Activated naive CD8-positive, alpha-beta T cell treated with anti-CD3 and anti-CD28 coated beads, Interleukin-2, amount 10 ng/mL, durations not matched to agents 7 days and 5 days (primary cell): ENCODE data around the gene FBXW7. TPM values are rescaled to one million over a fixed set of nuclear protein-coding genes. Genes with fewer than 3 reads are reported as not detected.
A peak's percentile ranks its signal among the peaks of the same experiment; 100 is the strongest.

ENCODE experiments used
- ATAC-seq: fragments of 150-1000 bp; cut with Tn5 transposase; one replicate; pipeline ENCODE4 v1.10.0; 2021; ENCODE audit warnings: low read depth, moderate library complexity
- POLR2A ChIA-PET: fragments of 350-600 bp; sonication (Branson Sonifier 250); formaldehyde crosslinking; loops from one replicate; lab custom pipeline; 2021; ENCODE audit warnings: antibody characterized with exemption; lab: Charles Lee
- DNase-seq: peaks from one replicate; pipeline ENCODE4 v3.0.0; 2021
- H3K27ac Mint-ChIP-seq: one replicate; pipeline ENCODE4 v1.8.0; 2022; ENCODE audit warnings: mild to moderate bottlenecking, mixed read lengths
- H3K27me3 Mint-ChIP-seq: one replicate; pipeline ENCODE4 v1.8.0; 2022; ENCODE audit warnings: mild to moderate bottlenecking, moderate library complexity, mixed read lengths
- H3K36me3 Mint-ChIP-seq: one replicate; pipeline ENCODE4 v1.8.0; 2021; ENCODE audit warnings: mild to moderate bottlenecking, mixed read lengths
- H3K4me1 Mint-ChIP-seq: one replicate; pipeline ENCODE4 v1.8.0; 2021; ENCODE audit warnings: mixed read lengths
- H3K4me3 Mint-ChIP-seq: one replicate; pipeline ENCODE4 v1.8.0; 2022; ENCODE audit warnings: mild to moderate bottlenecking, moderate library complexity, mixed read lengths
- H3K9me3 Mint-ChIP-seq: one replicate; pipeline ENCODE4 v1.8.0; 2021; ENCODE audit warnings: mixed read lengths
- total RNA-seq, 2 experiments: library from RNA; stranded (reverse); gene quantifications; one replicate each; pipeline ENCODE4 v1.2.3, GENCODE V29; 2021

Gene FBXW7
- total RNA-seq, 2 experiments from 2014 or later = 80.2 to 91.2 TPM

- POLR2A ChIA-PET = no interaction called here
- Mint-ChIP-seq H3K27me3 (no peaks in the 10 kb centered on the region), H3K4me3 (no peak overlapping the region), H3K36me3 (no peaks in the 10 kb centered on the region), H3K4me1 (peaks cover 1% of the 10 kb centered on the region), H3K9me3 (peaks cover 1% of the 10 kb centered on the region), H3K27ac (no peak overlapping the region)
- ATAC-seq = no peak
- DNase-seq = no peak
These were observed 229.4 kb downstream of the FBXW7 start for GRCh38 chr4:152306541-152306940.

GRCh38 chr4:152304220-152304619, 231.7 kb downstream of the FBXW7 start:
- no peak overlapping the region for H3K27ac Mint-ChIP-seq
- ATAC-seq = no peak
- H3K4me1 Mint-ChIP-seq = peaks cover 1% of the 10 kb centered on the region
- H3K9me3 Mint-ChIP-seq = peaks cover 1% of the 10 kb centered on the region
- POLR2A ChIA-PET = no interaction called here
- no peaks in the 10 kb centered on the region for H3K36me3 Mint-ChIP-seq
- DNase-seq = no peak
- no peak overlapping the region for H3K4me3 Mint-ChIP-seq
- H3K27me3 Mint-ChIP-seq = no peaks in the 10 kb centered on the region

GRCh38 chr4:152301381-152301780, 234.5 kb downstream of the FBXW7 start:
- Mint-ChIP-seq H3K27me3 (no peaks in the 10 kb centered on the region), H3K9me3 (peaks cover 1% of the 10 kb centered on the region), H3K4me3 (no peak overlapping the region), H3K36me3 (no peaks in the 10 kb centered on the region), H3K27ac (no peak overlapping the region), H3K4me1 (no peaks in the 10 kb centered on the region)
- DNase-seq (no peak), ATAC-seq (no peak)
- POLR2A ChIA-PET = no interaction called here

- DNase-seq (no peak), ATAC-seq (no peak)
- Mint-ChIP-seq H3K4me1 (no peaks in the 10 kb centered on the region), H3K9me3 (no peaks in the 10 kb centered on the region), H3K4me3 (no peak overlapping the region), H3K27ac (no peak overlapping the region), H3K27me3 (no peaks in the 10 kb centered on the region), H3K36me3 (no peaks in the 10 kb centered on the region)
- POLR2A ChIA-PET = no interaction called here
These were observed 236.3 kb downstream of the FBXW7 start for GRCh38 chr4:152299553-152299952.

GRCh38 chr4:152296386-152296785, 239.5 kb downstream of the FBXW7 start:
- no peaks in the 10 kb centered on the region for H3K27me3 Mint-ChIP-seq
- no peaks in the 10 kb centered on the region for H3K36me3 Mint-ChIP-seq
- POLR2A ChIA-PET = no interaction called here
- H3K4me3 Mint-ChIP-seq = no peak overlapping the region
- H3K27ac Mint-ChIP-seq = no peak overlapping the region
- DNase-seq = no peak
- no peaks in the 10 kb centered on the region for H3K4me1 Mint-ChIP-seq
- H3K9me3 Mint-ChIP-seq = no peaks in the 10 kb centered on the region
- no peak for ATAC-seq

DNA sequence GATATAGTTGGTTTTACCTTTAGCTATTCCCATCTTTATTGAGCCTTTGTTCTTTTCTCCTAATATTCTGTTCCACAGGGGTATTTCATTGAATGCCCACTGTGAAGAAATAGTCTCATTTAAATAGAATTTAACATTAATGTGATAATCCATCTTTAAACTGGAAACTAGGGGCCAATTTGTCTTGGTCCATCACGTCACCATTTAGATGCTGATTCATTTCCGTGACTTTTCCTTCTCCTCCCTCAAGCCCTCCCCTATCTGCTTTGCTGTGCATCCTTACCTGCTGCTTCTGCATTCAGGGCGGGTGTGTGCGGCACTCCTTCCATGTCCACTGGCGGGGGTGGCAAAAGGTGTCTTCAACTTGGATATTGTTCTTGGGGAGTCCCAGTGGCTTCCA, 241.1 kb downstream of the FBXW7 start:
- Mint-ChIP-seq H3K27me3 (no peaks in the 10 kb centered on the region), H3K9me3 (no peaks in the 10 kb centered on the region), H3K27ac (no peak overlapping the region), H3K4me3 (no peak overlapping the region), H3K4me1 (no peaks in the 10 kb centered on the region), H3K36me3 (no peaks in the 10 kb centered on the region)
- POLR2A ChIA-PET = no interaction called here
- no peak for ATAC-seq
- no peak for DNase-seq

- Mint-ChIP-seq H3K27me3 (no peaks in the 10 kb centered on the region), H3K4me1 (no peaks in the 10 kb centered on the region), H3K9me3 (no peaks in the 10 kb centered on the region), H3K27ac (no peak overlapping the region), H3K4me3 (no peak overlapping the region), H3K36me3 (no peaks in the 10 kb centered on the region)
- DNase-seq = no peak
- ATAC-seq = no peak
- POLR2A ChIA-PET = no interaction called here
These were observed 241.6 kb downstream of the FBXW7 start for GRCh38 chr4:152294331-152294730.

- no peaks in the 10 kb centered on the region for H3K36me3 Mint-ChIP-seq
- H3K4me3 Mint-ChIP-seq = no peak overlapping the region
- no peaks in the 10 kb centered on the region for H3K27me3 Mint-ChIP-seq
- DNase-seq = no peak
- no peak for ATAC-seq
- no peaks in the 10 kb centered on the region for H3K9me3 Mint-ChIP-seq
- H3K27ac Mint-ChIP-seq = no peak overlapping the region
- POLR2A ChIA-PET = no interaction called here
- no peaks in the 10 kb centered on the region for H3K4me1 Mint-ChIP-seq
These were observed 242.4 kb downstream of the FBXW7 start for GRCh38 chr4:152293527-152293926.

GRCh38 chr4:152290366-152290921, 245.4 kb downstream of the FBXW7 start:
- ATAC-seq = no peak
- Mint-ChIP-seq H3K27ac (no peak overlapping the region), H3K4me1 (no peaks in the 10 kb centered on the region), H3K27me3 (no peaks in the 10 kb centered on the region), H3K4me3 (no peak overlapping the region), H3K9me3 (no peaks in the 10 kb centered on the region), H3K36me3 (no peaks in the 10 kb centered on the region)
- POLR2A ChIA-PET = no interaction called here
- no peak for DNase-seq

GRCh38 chr4:152289941-152290340, 246.0 kb downstream of the FBXW7 start:
- H3K9me3 Mint-ChIP-seq = no peaks in the 10 kb centered on the region
- no peak for ATAC-seq
- H3K36me3 Mint-ChIP-seq = no peaks in the 10 kb centered on the region
- POLR2A ChIA-PET = no interaction called here
- H3K4me3 Mint-ChIP-seq = no peak overlapping the region
- H3K27ac Mint-ChIP-seq = no peak overlapping the region
- no peaks in the 10 kb centered on the region for H3K27me3 Mint-ChIP-seq
- no peaks in the 10 kb centered on the region for H3K4me1 Mint-ChIP-seq
- DNase-seq = no peak

DNA sequence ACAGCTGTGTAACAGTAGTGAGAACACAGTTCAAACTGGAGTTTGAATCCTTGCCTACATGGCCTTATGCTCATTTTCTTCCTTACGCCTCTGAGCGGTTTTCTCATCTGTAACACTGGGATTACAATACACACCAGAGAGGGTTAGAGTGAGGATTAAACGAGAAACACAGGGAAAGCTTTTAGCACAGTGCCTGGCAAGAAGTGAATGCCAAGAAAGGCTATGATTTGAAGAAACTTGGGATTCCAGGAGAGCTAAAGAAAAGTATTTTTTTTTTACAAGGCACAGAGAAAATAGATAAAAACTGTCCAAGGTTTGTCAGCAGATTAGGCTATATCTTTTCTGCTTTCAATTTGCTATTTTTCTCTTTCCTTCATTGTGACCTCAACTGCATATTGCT, 246.4 kb downstream of the FBXW7 start:
- DNase-seq (no peak), ATAC-seq (no peak)
- no peak overlapping the region for H3K4me3 Mint-ChIP-seq
- no peaks in the 10 kb centered on the region for H3K9me3 Mint-ChIP-seq
- H3K27ac Mint-ChIP-seq = no peak overlapping the region
- H3K36me3 Mint-ChIP-seq = no peaks in the 10 kb centered on the region
- POLR2A ChIA-PET = no interaction called here
- no peaks in the 10 kb centered on the region for H3K27me3 Mint-ChIP-seq
- H3K4me1 Mint-ChIP-seq = no peaks in the 10 kb centered on the region

DNA sequence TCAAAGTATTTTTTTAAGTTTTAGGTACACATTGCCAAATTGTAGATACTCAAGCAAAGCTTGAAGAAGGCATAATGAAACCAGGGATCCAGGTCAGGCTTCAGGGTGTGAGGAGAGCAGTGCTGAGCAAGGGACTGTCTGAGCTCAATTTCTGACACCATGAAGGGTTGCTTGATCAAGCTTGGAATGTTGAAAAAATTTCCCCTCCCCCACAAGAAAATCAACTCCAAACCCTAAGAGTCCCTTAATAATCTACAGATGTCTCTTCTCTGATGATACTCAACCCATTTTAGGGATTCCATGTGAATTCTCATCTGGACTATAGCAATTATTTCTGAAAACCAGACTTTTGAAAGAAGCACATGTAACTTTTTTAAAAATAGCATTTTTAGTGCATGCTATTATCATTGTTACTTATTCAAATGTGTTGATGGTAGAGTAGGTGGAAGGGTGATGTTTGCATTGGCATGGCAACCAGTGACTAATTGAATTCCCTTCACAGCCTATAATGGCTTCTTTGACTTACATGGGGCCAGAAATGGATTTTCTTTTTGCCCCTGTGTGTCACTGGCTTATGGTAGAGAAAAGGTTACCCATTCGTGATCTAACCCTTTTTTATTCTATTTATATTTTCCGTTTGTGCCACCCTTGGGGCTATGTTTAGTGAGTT, 252.0 kb downstream of the FBXW7 start:
- DNase-seq (no peak), ATAC-seq (no peak)
- H3K4me1 Mint-ChIP-seq = peaks cover 8% of the 10 kb centered on the region
- POLR2A ChIA-PET = no interaction called here
- H3K27me3 Mint-ChIP-seq = no peaks in the 10 kb centered on the region
- peaks cover 1% of the 10 kb centered on the region for H3K36me3 Mint-ChIP-seq
- peaks cover 1% of the 10 kb centered on the region for H3K9me3 Mint-ChIP-seq
- no peak overlapping the region for H3K27ac Mint-ChIP-seq
- H3K4me3 Mint-ChIP-seq = no peak overlapping the region

DNA sequence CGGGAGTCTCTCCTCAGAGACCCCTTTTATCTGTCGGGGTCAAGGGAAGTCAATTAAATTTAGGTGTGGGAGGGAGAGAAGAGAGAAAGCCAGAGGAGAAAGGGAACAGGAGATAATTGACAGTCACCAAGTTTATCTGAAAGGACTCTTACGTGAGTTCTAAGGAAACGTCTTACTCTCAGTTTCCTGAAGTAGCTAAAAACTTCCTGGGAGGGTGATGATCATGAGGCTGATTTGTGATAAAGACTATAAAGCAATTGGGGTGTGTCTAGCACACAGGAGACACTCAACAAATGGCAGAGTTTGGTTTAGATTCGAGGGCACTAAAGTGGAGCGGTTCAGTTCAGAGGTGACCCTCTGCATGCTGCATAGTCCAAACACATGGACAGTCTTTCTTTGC, 254.1 kb downstream of the FBXW7 start:
- Mint-ChIP-seq H3K9me3 (peaks cover 1% of the 10 kb centered on the region), H3K4me1 (peaks cover 8% of the 10 kb centered on the region), H3K27ac (peak overlapping the region; percentile 6), H3K27me3 (no peaks in the 10 kb centered on the region), H3K36me3 (peaks cover 1% of the 10 kb centered on the region), H3K4me3 (no peak overlapping the region)
- POLR2A ChIA-PET = no interaction called here
- DNase-seq (no peak), ATAC-seq (no peak)

- H3K4me1 Mint-ChIP-seq = peaks cover 8% of the 10 kb centered on the region
- ATAC-seq (no peak), DNase-seq (no peak)
- no peak overlapping the region for H3K4me3 Mint-ChIP-seq
- H3K9me3 Mint-ChIP-seq = peaks cover 1% of the 10 kb centered on the region
- H3K27ac Mint-ChIP-seq = no peak overlapping the region
- POLR2A ChIA-PET = no interaction called here
- H3K36me3 Mint-ChIP-seq = peaks cover 1% of the 10 kb centered on the region
- no peaks in the 10 kb centered on the region for H3K27me3 Mint-ChIP-seq
These were observed 254.7 kb downstream of the FBXW7 start for GRCh38 chr4:152281211-152281610.
